Esophagus muscularis mucosa (tissue), 4 donors: ENCODE measurements around the gene VCL. TPM values are rescaled to one million over a fixed set of nuclear protein-coding genes. Genes with fewer than 3 reads are reported as not detected.

Experiments used
- DNase-seq: peaks from one replicate; pipeline ENCODE4 v3.0.0-alpha.2; 2017; ENCODE audit errors: extremely low spot score
- H3K27ac ChIP-seq, 4 donors: fragments of 200-600 bp; sonication (generic); replicated peaks in 1 of 4; 1 replicate in 3 of 4; 2 replicates in 1 of 4; pipeline ENCODE4 v1.5.1; 2016 to 2019; ENCODE audit warnings: mild to moderate bottlenecking in 1 of 4
- H3K27me3 ChIP-seq, 4 donors: fragments of 200-600 bp; sonication (generic); one replicate each; pipeline versions ENCODE4 v1.5.1 to v1.6.0; 2016 to 2019
- H3K36me3 ChIP-seq, 4 donors: fragments of 200-600 bp; sonication (generic); one replicate each; pipeline ENCODE4 v1.5.1; 2016 to 2019
- H3K4me1 ChIP-seq, 4 donors: fragments of 200-600 bp; sonication (generic); one replicate each; pipeline ENCODE4 v1.5.1; 2016 to 2019
- H3K4me3 ChIP-seq, 4 donors: fragments of 200-600 bp; sonication (generic); 1 replicate in 2 of 4; 2 replicates in 2 of 4; pipeline ENCODE4 v1.5.1; 2016 to 2019; ENCODE audit warnings: mild to moderate bottlenecking in 4 of 4, moderate library complexity in 1 of 4
- H3K9me3 ChIP-seq, 4 donors: fragments of 200-600 bp; sonication (generic); 1 replicate in 3 of 4; 2 replicates in 1 of 4; pipeline ENCODE4 v1.5.1; 2016 to 2019
- CTCF ChIP-seq, 3 experiments: fragments of 200-600 bp in 2 of 3; fragments of 450-650 bp in 1 of 3; sonication (generic) in 2 of 3; IDR thresholded peaks; one replicate each; pipeline ENCODE4 v1.5.1; 2017 to 2019; ENCODE audit warnings: antibody characterized with exemption in 3 of 3, mild to moderate bottlenecking in 2 of 3, moderate library complexity in 1 of 3
- EP300 ChIP-seq: sonication (generic); formaldehyde crosslinking; IDR thresholded peaks from one replicate; pipeline ENCODE4 v1.6.1; 2017; ENCODE audit warnings: antibody characterized with exemption
- POLR2A ChIP-seq: fragments of 450-650 bp; IDR thresholded peaks from one replicate; pipeline ENCODE4 v1.6.1; 2017; ENCODE audit warnings: antibody characterized with exemption, moderate library complexity, mild to moderate bottlenecking, low read depth
- POLR2AphosphoS5 ChIP-seq, 2 donors: sonication (generic); formaldehyde crosslinking; IDR thresholded peaks; one replicate each; pipeline ENCODE4 v1.6.1; 2017; ENCODE audit warnings: antibody characterized with exemption in 2 of 2
- WGBS: methylation state at CpG from one replicate; pipeline ENCODE4 v1.1.5; 2018; 5-methylcytosine and 5-hydroxymethylcytosine counted together
- intact Hi-C: fragments of 100-400 bp; cut with DNase I; formaldehyde crosslinking; loops from one replicate; pipeline ENCODE4 v1.15.1; 2023
- total RNA-seq, 4 donors: library from RNA; depleted of rRNA; stranded (reverse); fragments of >200 nt; gene quantifications; one replicate each; pipeline versions ENCODE4 v1.1.0 to v1.2.1, GENCODE V29; 2016

The VCL gene
- total RNA-seq, 4 donors from 2014 or later = 412 to 555 (median 448) TPM

- H3K4me3 ChIP-seq = no peak overlapping the region
- no peak for DNase-seq
- no peaks in the 10 kb centered on the region for H3K9me3 ChIP-seq
- H3K27me3 ChIP-seq = no peaks in the 10 kb centered on the region
- 100% methylated on average over 2 of the region's 2 CpGs for WGBS
- TF ChIP-seq EP300 (no peak), CTCF (IDR thresholded peaks at IDR 0.05) (no peak), POLR2AphosphoS5 (IDR thresholded peaks at IDR 0.05) (no peak), POLR2A (no peak)
- peaks cover 11 to 23% (median 19%) of the 10 kb centered on the region in 4 donors for H3K4me1 ChIP-seq
- intact Hi-C loops = no loop called here
- H3K27ac ChIP-seq = no peak overlapping the region
- no peaks in the 10 kb centered on the region for H3K36me3 ChIP-seq
Measured at GRCh38 chr10:73954737-73955136, 43.2 kb upstream of the VCL start.

- Histone ChIP-seq H3K27me3 (no peaks in the 10 kb centered on the region), H3K4me1 (peaks cover 11 to 24% (median 21%) of the 10 kb centered on the region in 4 donors), H3K4me3 (no peak overlapping the region), H3K9me3 (no peaks in the 10 kb centered on the region), H3K36me3 (no peaks in the 10 kb centered on the region), H3K27ac (peak overlapping the region in 3 of 4 donors; percentile 68 to 80 (median 74))
- no peak for DNase-seq
- TF ChIP-seq POLR2A = no peak
- no peak for TF ChIP-seq CTCF (IDR thresholded peaks at IDR 0.05)
- no peak for TF ChIP-seq POLR2AphosphoS5 (IDR thresholded peaks at IDR 0.05)
- WGBS = 98% methylated on average over 2 of the region's 2 CpGs
- intact Hi-C loops = no loop called here
Measured at GRCh38 chr10:73955719-73956118, 42.2 kb upstream of the VCL start.

- no peak for TF ChIP-seq CTCF (IDR thresholded peaks at IDR 0.05)
- no peak for TF ChIP-seq POLR2A
- no peak for TF ChIP-seq EP300
- TF ChIP-seq POLR2AphosphoS5 (IDR thresholded peaks at IDR 0.05) = no peak
- DNase-seq = no peak
- H3K27me3 ChIP-seq = no peaks in the 10 kb centered on the region
- no peaks in the 10 kb centered on the region for H3K9me3 ChIP-seq
- WGBS = 45% methylated on average over 9 of the region's 9 CpGs
- intact Hi-C loops = no loop called here
- peak overlapping the region; percentile 68 to 80 (median 76) for H3K27ac ChIP-seq
- peaks cover 11 to 24% (median 21%) of the 10 kb centered on the region in 4 donors for H3K4me1 ChIP-seq
- H3K4me3 ChIP-seq = no peak overlapping the region
- no peaks in the 10 kb centered on the region for H3K36me3 ChIP-seq
Measured at GRCh38 chr10:73956476-73957359, 41.2 kb upstream of the VCL start.

- TF ChIP-seq EP300 (no peak), CTCF (IDR thresholded peaks at IDR 0.05) (no peak), POLR2AphosphoS5 (IDR thresholded peaks at IDR 0.05) (no peak), POLR2A (no peak)
- Histone ChIP-seq H3K27me3 (no peaks in the 10 kb centered on the region), H3K27ac (no peak overlapping the region), H3K36me3 (no peaks in the 10 kb centered on the region), H3K4me3 (no peak overlapping the region), H3K4me1 (peaks cover 11 to 28% (median 21%) of the 10 kb centered on the region in 4 donors), H3K9me3 (no peaks in the 10 kb centered on the region)
- WGBS = 72% methylated on average over 6 of the region's 6 CpGs
- intact Hi-C loops = no loop called here
- no peak for DNase-seq
Measured at GRCh38 chr10:73959484-73960243, 38.3 kb upstream of the VCL start.
